Nephron progenitor cell (in vitro differentiated cells): ENCODE data around the gene ZNF365.
"Not testable (repeated sequence)": the region's sequence is repeated elsewhere in the genome, so short reads cannot be mapped to it uniquely, and the experiment has no call there.

Experiments
- DNase-seq: peaks from one replicate; pipeline ENCODE4 v3.0.0; 2021
- H3K27ac Mint-ChIP-seq: 2 replicates; pipeline ENCODE4 v1.8.0; 2021; ENCODE audit warnings: mild to moderate bottlenecking, moderate library complexity, mixed read lengths
- H3K27me3 Mint-ChIP-seq: 2 replicates; pipeline ENCODE4 v1.8.0; 2021; ENCODE audit warnings: mild to moderate bottlenecking, low read depth, mixed read lengths; ENCODE audit not compliant: poor library complexity
- H3K36me3 Mint-ChIP-seq: 2 replicates; pipeline ENCODE4 v1.8.0; 2021; ENCODE audit warnings: low read depth, mixed read lengths
- H3K4me1 Mint-ChIP-seq: 2 replicates; pipeline ENCODE4 v1.8.0; 2021; ENCODE audit warnings: mixed read lengths
- H3K4me3 Mint-ChIP-seq: 2 replicates; pipeline ENCODE4 v1.8.0; 2021; ENCODE audit warnings: mild to moderate bottlenecking, moderate library complexity, mixed read lengths
- H3K9me3 Mint-ChIP-seq: 2 replicates; pipeline ENCODE4 v1.8.0; 2021; ENCODE audit warnings: mild to moderate bottlenecking, moderate library complexity, mixed read lengths
- CTCF ChIP-seq: fragments of 200-600 bp; sonication (generic); IDR thresholded peaks from 2 replicates; pipeline ENCODE4 v1.5.0; 2021; ENCODE audit warnings: antibody characterized with exemption

Gene ZNF365

DNA sequence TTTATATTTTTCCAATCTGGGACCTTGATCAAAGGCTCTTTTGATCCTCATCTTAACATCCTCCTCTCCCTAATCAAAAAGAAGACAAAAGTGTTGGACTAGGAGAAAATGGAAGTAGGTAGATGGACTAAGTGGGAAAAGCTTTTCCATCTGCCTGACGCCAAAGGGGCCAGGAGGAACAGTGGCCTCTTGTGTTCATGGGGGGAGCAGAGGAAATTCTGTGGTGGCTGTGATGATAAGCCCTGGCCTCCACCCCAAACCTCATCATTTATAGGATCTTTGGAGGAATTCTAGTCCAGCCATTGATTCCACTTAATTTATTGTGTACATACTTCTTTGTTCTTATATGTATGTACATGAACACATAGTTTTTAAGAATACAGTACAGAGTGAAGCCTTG is 21.7 kb downstream of the ZNF365 start:
- Mint-ChIP-seq H3K4me3 (no peak overlapping the region), H3K27ac (no peak overlapping the region), H3K27me3 (no peaks in the 10 kb centered on the region), H3K36me3 (no peaks in the 10 kb centered on the region), H3K4me1 (no peaks in the 10 kb centered on the region), H3K9me3 (no peaks in the 10 kb centered on the region)
- no peak for TF ChIP-seq CTCF
- DNase-seq = no peak

DNA sequence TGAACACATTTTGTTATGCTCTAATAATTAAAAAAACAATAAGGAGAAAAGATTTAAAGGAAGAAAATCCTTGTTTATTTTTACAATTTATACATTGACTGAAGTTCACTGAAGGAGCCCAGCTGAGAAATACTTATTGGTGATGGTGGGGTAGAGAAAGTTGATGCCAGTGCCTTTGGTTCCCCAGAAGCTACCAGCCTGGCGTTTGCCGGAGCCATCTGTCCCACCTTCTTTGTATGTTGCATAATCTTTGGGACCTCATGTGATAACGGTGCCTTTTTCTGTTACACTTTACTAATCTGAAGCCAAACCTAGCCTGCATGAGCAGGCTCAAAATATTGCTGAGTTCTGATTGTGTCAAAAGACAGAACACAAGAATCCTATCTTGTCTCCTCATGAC is 22.7 kb downstream of the ZNF365 start:
- no peak for DNase-seq

GRCh38 chr10:62399211-62399610 is 25.0 kb downstream of the ZNF365 start:
- no peak overlapping the region for H3K4me3 Mint-ChIP-seq

More for the DNA sequence above, 22.7 kb downstream of the ZNF365 start:
- Mint-ChIP-seq H3K36me3 (no peaks in the 10 kb centered on the region), H3K4me3 (no peak overlapping the region), H3K9me3 (no peaks in the 10 kb centered on the region), H3K27me3 (no peaks in the 10 kb centered on the region), H3K27ac (no peak overlapping the region), H3K4me1 (no peaks in the 10 kb centered on the region)
- TF ChIP-seq CTCF = no peak

DNA sequence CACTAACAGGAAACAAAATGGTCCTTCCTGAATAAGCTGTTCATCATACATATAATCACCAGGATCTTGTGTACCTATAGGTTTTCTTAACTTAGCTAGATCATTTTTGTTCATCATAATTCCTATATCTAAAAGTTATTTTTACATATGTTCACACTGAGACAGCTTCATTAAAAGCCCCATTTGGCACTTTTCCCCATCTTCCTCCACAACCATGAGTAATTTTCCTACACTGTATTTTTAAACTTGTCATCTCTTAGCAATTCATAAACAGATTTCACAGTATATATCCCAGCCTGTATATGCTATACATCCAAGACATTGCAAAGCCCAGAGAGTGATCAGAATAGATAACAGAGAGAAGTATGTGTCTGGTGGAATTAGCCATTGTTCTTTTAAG is 28.3 kb downstream of the ZNF365 start:
- H3K9me3 Mint-ChIP-seq = peaks cover 4% of the 10 kb centered on the region
- no peak overlapping the region for H3K4me3 Mint-ChIP-seq
- no peaks in the 10 kb centered on the region for H3K4me1 Mint-ChIP-seq
- H3K27ac Mint-ChIP-seq = no peak overlapping the region
- no peak for DNase-seq
- no peaks in the 10 kb centered on the region for H3K36me3 Mint-ChIP-seq
- TF ChIP-seq CTCF = no peak
- no peaks in the 10 kb centered on the region for H3K27me3 Mint-ChIP-seq

More at GRCh38 chr10:62399211-62399610, 25.0 kb downstream of the ZNF365 start:
- H3K27me3 Mint-ChIP-seq = no peaks in the 10 kb centered on the region
- H3K36me3 Mint-ChIP-seq = no peaks in the 10 kb centered on the region
- DNase-seq = no peak
- no peak overlapping the region for H3K27ac Mint-ChIP-seq
- H3K9me3 Mint-ChIP-seq = no peaks in the 10 kb centered on the region
- no peaks in the 10 kb centered on the region for H3K4me1 Mint-ChIP-seq
- TF ChIP-seq CTCF = no peak

DNA sequence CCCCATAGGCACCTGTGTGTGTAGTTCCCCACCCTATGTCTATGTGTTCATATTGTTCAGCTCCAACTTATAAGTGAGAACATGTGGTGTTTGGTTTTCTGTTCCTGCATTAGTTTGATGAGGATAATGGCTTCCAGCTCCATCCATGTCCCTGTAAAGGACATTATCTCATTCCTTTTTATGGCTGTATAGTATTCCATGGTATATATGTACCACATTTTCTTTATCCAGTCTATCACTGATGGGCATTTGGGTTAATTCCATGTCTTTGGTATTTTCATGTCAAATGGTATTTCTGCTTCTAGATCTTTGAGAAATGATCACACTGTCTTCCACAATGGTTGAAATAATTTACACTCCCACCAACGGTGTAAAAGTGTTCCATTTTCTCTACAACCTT is 36.4 kb downstream of the ZNF365 start:
- not testable (repeated sequence) for H3K4me3 Mint-ChIP-seq, H3K27ac Mint-ChIP-seq, H3K27me3 Mint-ChIP-seq, H3K36me3 Mint-ChIP-seq, H3K4me1 Mint-ChIP-seq, DNase-seq
- H3K9me3 Mint-ChIP-seq = peaks cover 34% of the 10 kb centered on the region

GRCh38 chr10:62410934-62411333 is 36.8 kb downstream of the ZNF365 start:
- H3K36me3 Mint-ChIP-seq, H3K27ac Mint-ChIP-seq, H3K27me3 Mint-ChIP-seq, H3K4me3 Mint-ChIP-seq, DNase-seq, H3K4me1 Mint-ChIP-seq: not testable (repeated sequence)
- peaks cover 34% of the 10 kb centered on the region for H3K9me3 Mint-ChIP-seq

DNA sequence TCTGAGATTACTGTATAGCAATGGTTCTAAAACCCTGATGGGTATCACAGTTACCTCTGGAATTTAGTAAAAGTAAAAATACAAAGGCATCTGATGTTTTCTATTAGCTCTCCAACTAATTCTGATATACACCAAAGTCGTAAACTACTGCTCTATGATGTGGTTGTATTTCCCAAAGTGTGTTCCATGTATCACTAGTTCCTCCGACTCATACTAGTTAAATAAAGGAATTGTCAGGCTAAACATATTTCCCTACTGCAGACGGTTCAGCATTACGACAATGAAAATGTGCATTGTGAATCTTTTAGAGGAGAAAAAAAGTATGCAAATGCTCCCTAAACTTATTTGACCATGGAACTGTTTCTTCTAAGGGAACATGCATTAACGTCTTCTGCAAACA is 38.9 kb downstream of the ZNF365 start:
- peaks cover 4% of the 10 kb centered on the region for H3K27me3 Mint-ChIP-seq
- no peaks in the 10 kb centered on the region for H3K4me1 Mint-ChIP-seq
- H3K4me3 Mint-ChIP-seq = no peak overlapping the region
- H3K36me3 Mint-ChIP-seq = no peaks in the 10 kb centered on the region
- H3K27ac Mint-ChIP-seq = no peak overlapping the region
- no peak for TF ChIP-seq CTCF
- peaks cover 27% of the 10 kb centered on the region for H3K9me3 Mint-ChIP-seq
- no peak for DNase-seq
